Measurements from ENCODE around the gene DOK5. TPM values are rescaled to one million over a fixed set of nuclear protein-coding genes. Genes with fewer than 3 reads are reported as not detected.

Gene DOK5
- total RNA-seq, 1 experiment from 2014 or later: 2.3 TPM

DNA sequence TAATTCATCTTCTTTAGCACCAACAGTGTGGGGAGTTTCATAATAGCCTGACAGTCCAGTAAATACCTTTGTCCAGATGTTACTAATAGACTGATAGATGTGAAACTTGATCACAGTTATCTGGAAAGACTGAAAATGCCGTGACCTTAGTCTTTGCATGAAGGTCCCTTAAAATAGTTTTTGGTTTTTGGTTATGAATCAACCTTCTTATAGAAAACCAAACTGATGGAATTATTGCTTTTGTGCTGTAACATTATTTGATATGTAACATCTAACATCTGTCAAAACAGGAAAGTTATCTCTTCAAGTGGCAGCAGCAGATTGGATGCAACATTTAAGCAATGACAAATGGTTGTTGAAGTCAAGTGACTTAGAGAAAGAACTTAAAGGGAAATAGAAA lies 190.4 kb downstream of the DOK5 start:
- Histone ChIP-seq H3K4me3 (ENCODE audit: insufficient read depth, low read depth, low read length) (no peak overlapping the region), H3K27me3 (ENCODE audit: control insufficient read depth, insufficient read depth, low read length) (peaks cover 2% of the 10 kb centered on the region; the same call in 1 of the 2 replicates), H3K36me3 (replicated peaks; ENCODE audit: control insufficient read depth, insufficient read depth, low read length) (no peaks in the 10 kb centered on the region)
- DNase-seq: no peak

DNA sequence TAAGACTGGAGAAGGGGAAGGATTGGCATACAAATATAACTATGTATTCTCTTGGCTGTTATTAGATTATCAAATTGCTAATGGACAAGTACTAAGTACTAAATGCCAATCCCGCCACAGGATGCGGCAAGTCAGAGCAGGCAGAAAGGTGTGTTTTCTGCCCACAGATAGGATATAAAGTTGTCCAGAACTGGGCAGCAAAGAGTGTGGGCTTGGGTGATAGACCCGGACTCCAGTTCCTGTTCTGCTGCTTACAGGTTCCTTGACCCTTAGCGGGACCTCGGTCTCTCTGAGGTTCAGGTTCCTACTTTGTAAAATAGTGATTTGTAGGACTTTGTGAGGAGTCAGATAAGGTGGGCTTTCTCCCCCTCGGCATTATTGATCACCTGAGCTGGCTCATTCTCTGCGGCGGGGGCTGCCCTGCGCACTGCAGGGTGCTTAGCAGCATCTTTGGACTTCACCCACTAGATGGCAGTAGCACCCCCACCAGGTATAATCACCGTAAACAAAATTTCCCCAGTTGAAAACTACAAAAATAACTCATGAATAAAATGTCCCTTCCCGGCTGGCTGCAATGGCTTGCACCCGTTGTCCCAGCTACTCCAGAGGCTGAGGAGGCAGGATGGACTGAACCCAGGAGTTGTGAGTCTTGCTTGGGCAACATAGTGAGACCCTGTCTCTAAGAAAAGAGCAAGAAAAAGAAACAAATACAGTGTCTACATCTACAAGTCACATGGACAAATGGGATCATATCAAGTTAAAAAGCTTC lies 193.1 kb downstream of the DOK5 start:
- DNase-seq: peak; percentile 43

DNA sequence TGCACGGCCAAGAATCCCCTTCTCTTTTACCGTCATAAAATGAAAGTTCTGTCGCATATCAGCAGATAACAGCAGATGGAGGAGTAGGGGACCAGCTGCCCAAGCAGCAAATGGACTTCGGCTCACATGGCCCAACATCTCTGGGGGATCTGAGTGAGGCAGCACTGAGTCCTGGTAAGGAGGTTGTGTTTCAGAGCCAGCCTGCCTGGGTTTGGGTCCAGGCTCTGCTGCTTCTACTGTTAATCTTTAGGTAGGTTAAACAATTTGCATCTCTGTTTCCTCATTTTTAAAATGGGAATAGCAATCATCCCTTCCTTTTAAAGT lies 193.6 kb downstream of the DOK5 start:
- no peak for DNase-seq
- Histone ChIP-seq H3K4me3 (ENCODE audit: insufficient read depth, low read depth, low read length) (no peak overlapping the region), H3K36me3 (replicated peaks; ENCODE audit: control insufficient read depth, insufficient read depth, low read length) (no peaks in the 10 kb centered on the region), H3K27me3 (ENCODE audit: control insufficient read depth, insufficient read depth, low read length) (no peaks in the 10 kb centered on the region)

More for the DNA sequence above, 193.1 kb downstream of the DOK5 start:
- H3K27me3 ChIP-seq (ENCODE audit: control insufficient read depth, insufficient read depth, low read length): peaks cover 2% of the 10 kb centered on the region; the same call in 1 of the 2 replicates
- no peak overlapping the region for H3K4me3 ChIP-seq (ENCODE audit: insufficient read depth, low read depth, low read length)
- no peaks in the 10 kb centered on the region for H3K36me3 ChIP-seq (replicated peaks; ENCODE audit: control insufficient read depth, insufficient read depth, low read length)

DNA sequence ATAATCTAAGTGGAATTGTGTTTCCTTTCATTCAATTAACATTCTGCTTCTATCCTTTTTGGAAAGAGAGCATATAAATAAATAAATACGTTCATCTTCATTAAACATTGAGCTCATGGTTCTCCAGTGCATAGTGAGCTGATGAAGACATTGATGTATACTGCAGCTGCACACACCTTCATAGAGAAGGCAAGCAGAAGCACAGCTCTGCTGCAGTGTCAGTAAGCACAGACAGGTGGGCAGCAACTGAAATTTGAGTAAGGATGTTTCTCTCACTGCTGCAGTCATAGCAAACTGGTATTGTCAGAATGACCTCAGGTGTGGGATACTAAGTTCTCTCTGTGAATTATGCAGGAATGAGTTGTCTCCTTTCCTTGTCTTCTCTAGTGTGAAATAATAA lies 202.9 kb downstream of the DOK5 start:
- H3K36me3 ChIP-seq (replicated peaks; ENCODE audit: control insufficient read depth, insufficient read depth, low read length): no peaks in the 10 kb centered on the region
- DNase-seq: no peak
- no peak overlapping the region for H3K4me3 ChIP-seq (ENCODE audit: insufficient read depth, low read depth, low read length)
- H3K27me3 ChIP-seq (ENCODE audit: control insufficient read depth, insufficient read depth, low read length): no peaks in the 10 kb centered on the region

DNA sequence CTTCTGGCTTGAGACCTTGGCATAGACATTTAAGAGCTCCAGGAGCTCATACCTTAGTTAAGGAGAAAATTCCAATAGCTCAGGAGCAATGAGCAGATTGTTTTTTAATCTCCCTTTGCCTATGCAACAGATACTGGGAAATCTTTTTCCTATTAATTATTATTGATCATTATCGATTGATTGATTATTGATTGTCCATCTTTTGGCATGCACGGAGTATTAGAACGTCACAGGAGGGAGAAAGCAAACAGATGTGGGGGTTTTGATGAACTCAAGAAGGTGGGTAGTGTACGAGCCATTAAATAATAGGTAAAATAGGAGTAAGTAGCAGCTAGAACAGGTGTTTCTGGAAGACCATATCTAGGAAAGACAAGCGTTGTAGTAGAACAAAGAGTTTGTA lies 205.0 kb downstream of the DOK5 start:
- Histone ChIP-seq H3K36me3 (replicated peaks; ENCODE audit: control insufficient read depth, insufficient read depth, low read length) (no peaks in the 10 kb centered on the region), H3K27me3 (ENCODE audit: control insufficient read depth, insufficient read depth, low read length) (no peaks in the 10 kb centered on the region), H3K4me3 (ENCODE audit: insufficient read depth, low read depth, low read length) (no peak overlapping the region)
- DNase-seq: no peak

DNA sequence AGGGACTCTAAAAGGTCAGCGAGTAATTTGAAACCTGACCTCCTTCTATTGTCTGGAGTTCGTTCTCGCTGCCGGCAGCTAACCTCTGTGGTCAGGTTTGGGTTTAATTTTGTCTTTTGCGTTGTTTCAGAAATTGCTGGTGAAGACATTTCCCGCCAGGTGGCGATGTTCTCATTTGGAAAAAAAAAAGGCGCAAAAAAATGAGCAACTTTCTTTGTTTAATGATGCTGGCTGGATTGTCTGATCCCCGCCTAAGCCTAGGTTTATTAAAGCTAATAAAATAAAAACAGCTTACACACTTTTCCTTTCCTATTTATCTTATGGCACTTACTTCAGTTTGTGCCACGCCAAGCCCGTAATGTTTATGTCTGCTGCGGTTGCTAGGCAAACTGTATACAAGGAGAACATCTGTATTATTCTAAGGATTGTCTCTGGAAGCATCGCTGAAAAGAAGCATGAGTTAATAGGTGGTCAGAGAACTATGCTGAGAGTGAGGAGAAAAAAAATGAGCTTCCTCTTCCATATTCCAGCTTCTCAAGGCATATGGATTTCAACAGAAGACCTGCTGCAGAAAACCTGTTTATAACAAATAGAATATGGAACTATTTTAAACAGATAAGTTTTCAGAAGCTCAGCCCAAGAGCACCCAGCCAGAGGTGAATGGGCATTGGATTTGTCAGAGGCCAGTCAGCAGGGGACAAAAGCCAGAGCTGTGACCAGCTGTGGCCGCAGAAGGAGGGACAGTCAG lies 205.7 kb downstream of the DOK5 start:
- DNase-seq: peak; percentile 36
- Histone ChIP-seq H3K36me3 (replicated peaks; ENCODE audit: control insufficient read depth, insufficient read depth, low read length) (no peaks in the 10 kb centered on the region), H3K4me3 (ENCODE audit: insufficient read depth, low read depth, low read length) (no peak overlapping the region), H3K27me3 (ENCODE audit: control insufficient read depth, insufficient read depth, low read length) (no peaks in the 10 kb centered on the region)

DNA sequence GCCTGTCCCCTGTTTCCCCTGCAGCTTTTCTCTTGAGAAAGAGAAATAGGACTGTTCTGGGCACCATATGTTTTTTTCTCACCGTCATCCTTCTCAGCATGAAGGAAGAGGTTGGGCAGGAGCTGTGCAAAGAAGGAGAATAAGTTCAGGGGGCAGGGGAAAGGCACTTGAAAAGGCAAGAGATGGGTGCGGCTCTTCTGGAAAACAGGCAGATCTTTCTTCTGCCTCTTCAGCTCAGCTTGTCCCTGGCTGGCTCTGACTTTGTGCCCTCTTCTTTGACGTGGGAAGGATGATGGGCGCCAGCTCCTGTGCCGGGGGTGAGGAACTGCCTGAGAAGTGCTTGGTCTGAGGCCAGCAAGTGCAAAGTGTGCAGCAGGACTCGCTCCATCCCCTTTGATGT lies 206.5 kb downstream of the DOK5 start:
- H3K4me3 ChIP-seq (ENCODE audit: insufficient read depth, low read depth, low read length): no peak overlapping the region
- no peaks in the 10 kb centered on the region for H3K27me3 ChIP-seq (ENCODE audit: control insufficient read depth, insufficient read depth, low read length)
- no peak for DNase-seq
- H3K36me3 ChIP-seq (replicated peaks; ENCODE audit: control insufficient read depth, insufficient read depth, low read length): no peaks in the 10 kb centered on the region

DNA sequence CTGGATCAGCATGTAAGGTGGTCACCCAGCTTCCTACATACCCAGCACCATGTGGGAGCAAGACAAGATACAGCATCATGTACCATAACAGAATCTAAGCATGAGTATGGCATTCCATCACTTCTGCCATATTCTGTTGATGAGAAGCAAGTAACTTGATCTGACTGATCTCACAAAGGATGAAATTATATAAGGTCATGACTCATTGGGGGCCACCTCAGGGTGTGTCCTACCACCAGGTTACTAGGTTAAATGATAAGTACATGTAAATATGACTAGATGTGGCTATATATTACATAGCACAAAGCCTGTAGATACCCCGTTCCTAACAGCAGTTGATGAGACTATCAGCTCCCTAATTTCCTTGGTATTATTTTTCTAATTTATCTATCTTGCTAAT lies 213.1 kb downstream of the DOK5 start:
- H3K27me3 ChIP-seq (ENCODE audit: control insufficient read depth, insufficient read depth, low read length): no peaks in the 10 kb centered on the region
- no peak overlapping the region for H3K4me3 ChIP-seq (ENCODE audit: insufficient read depth, low read depth, low read length)
- no peak for DNase-seq

DNA sequence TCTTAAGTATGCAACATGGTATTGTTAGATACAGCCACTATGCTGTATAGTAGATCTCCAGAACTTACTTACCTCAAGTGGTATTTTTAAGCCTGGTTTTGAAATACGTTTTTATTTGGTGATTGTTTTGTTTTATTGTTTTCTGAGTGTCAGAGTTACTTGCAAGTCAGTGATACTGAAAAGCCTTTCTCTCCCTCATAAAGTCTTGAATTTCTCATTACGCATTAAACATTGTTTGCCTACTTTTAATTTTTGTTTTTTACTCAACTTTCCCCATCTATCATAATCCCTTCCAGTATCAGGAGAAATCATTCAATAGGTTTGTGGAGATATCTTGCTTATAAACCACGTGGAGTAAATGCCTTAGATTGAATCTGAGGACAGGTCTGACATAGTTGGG lies 214.9 kb downstream of the DOK5 start:
- no peak overlapping the region for H3K4me3 ChIP-seq (ENCODE audit: insufficient read depth, low read depth, low read length)

More for the DNA sequence above, 213.1 kb downstream of the DOK5 start:
- H3K36me3 ChIP-seq (replicated peaks; ENCODE audit: control insufficient read depth, insufficient read depth, low read length): no peaks in the 10 kb centered on the region

DNA sequence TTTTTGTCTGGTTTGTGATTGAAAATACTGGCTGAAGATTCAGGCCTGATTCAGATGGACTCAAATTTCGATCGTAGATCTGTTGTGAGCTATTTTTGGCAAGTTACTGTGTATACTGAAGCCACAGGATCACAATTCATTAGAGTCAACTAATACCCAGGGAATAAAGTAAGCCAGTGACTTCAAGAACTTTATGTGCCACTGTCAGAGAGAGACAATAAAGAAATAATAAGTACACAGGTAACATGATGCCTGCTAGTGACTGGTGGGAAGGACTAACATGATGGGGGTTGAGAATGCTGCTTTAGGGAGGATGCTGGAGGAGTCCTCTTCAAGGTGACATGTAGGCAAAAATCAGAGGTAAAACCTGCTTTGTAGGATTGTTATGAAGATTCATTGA lies 215.9 kb downstream of the DOK5 start:
- Histone ChIP-seq H3K27me3 (ENCODE audit: control insufficient read depth, insufficient read depth, low read length) (no peaks in the 10 kb centered on the region), H3K36me3 (replicated peaks; ENCODE audit: control insufficient read depth, insufficient read depth, low read length) (no peaks in the 10 kb centered on the region), H3K4me3 (ENCODE audit: insufficient read depth, low read depth, low read length) (no peak overlapping the region)
- no peak for DNase-seq

More for the DNA sequence above, 214.9 kb downstream of the DOK5 start:
- no peak for DNase-seq
- Histone ChIP-seq H3K27me3 (ENCODE audit: control insufficient read depth, insufficient read depth, low read length) (no peaks in the 10 kb centered on the region), H3K36me3 (replicated peaks; ENCODE audit: control insufficient read depth, insufficient read depth, low read length) (no peaks in the 10 kb centered on the region)

DNA sequence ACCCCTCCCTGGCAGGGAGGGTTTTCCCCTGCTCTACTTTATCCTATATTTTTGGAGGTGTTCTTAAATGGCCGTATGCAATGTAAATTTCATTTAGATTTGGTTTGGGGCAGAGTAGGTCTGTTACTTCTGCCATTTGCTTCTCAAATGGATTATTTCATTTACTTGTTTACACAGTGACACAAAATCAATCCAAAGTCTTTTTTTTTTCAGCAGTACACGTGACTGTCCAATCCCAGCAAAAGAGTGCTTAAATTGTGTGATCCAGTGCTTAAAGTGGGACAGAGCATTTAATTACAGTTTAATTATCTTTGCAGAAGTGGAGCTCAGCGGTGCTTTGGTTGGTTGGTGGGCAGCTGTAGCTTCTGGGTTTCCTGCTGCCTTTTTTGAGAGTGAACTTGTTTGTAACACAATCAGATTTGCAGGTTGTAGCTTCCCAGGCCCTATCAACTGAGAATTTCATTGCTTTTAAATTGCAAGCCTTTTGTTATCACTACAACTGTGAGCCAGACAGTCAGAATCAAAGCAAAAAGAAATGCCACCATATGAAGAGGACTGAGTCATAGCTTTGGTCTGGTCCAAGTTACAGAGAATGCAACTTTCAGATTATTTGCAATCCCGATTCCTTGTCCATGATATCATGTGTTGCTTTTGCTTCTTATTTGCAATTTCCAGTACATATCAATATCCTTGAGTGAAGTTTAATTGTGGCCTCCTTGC lies 216.9 kb downstream of the DOK5 start:
- Histone ChIP-seq H3K36me3 (replicated peaks; ENCODE audit: control insufficient read depth, insufficient read depth, low read length) (no peaks in the 10 kb centered on the region), H3K4me3 (ENCODE audit: insufficient read depth, low read depth, low read length) (no peak overlapping the region), H3K27me3 (ENCODE audit: control insufficient read depth, insufficient read depth, low read length) (no peaks in the 10 kb centered on the region)
- no peak for DNase-seq

DNA sequence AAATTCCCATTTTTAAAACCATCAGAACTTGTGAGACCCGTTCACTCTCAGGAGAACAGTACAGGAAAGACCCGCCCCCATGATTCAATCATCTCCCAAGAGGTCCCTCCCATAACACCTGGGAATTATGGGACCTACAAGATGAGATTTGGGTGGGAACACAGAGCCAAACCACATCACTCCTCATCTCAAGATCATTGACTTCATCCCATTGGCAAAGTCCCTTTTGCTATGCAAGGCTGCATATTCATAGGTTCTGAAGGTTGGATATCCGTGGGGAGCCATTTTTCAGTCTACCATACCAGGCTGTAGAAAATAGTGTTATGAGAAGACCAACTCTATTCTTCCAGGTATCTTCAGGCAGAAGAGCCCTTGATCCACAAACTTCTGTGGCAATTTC lies 219.1 kb downstream of the DOK5 start:
- Histone ChIP-seq H3K36me3 (replicated peaks; ENCODE audit: control insufficient read depth, insufficient read depth, low read length) (no peaks in the 10 kb centered on the region), H3K4me3 (ENCODE audit: insufficient read depth, low read depth, low read length) (no peak overlapping the region), H3K27me3 (ENCODE audit: control insufficient read depth, insufficient read depth, low read length) (no peaks in the 10 kb centered on the region)
- DNase-seq: no peak

DNA sequence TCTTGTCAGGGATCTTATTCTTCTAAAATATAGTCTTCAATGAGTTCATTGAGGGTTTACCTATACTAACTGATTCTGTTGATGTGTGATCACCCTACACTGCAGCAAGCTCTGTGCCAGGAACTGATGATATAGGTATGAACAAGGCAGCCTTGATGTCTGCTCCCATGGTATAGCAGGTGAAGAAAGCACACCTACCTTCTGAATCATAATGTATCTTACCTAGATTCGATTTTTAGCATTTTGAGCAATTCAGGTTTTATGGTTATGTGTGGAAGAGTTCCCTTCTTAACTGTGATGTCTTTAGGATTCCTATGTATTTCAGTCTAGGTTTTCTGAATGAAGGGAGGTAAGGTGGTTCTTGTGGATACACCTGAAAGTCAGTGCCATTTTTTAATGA lies 223.0 kb downstream of the DOK5 start:
- Histone ChIP-seq H3K27me3 (ENCODE audit: control insufficient read depth, insufficient read depth, low read length) (no peaks in the 10 kb centered on the region), H3K4me3 (ENCODE audit: insufficient read depth, low read depth, low read length) (no peak overlapping the region), H3K36me3 (replicated peaks; ENCODE audit: control insufficient read depth, insufficient read depth, low read length) (no peaks in the 10 kb centered on the region)
- DNase-seq: no peak

Measured in H7 (cell line).